NCI-H1694 treated with DMSO at 0.1 percent for 48 hours (cell line): ENCODE measurements around the gene PHF21A.

Source experiments
- DNase-seq: peaks from one replicate; lab custom pipeline; 2025; lab: John Stamatoyannopoulos, UW

PHF21A gene

DNA sequence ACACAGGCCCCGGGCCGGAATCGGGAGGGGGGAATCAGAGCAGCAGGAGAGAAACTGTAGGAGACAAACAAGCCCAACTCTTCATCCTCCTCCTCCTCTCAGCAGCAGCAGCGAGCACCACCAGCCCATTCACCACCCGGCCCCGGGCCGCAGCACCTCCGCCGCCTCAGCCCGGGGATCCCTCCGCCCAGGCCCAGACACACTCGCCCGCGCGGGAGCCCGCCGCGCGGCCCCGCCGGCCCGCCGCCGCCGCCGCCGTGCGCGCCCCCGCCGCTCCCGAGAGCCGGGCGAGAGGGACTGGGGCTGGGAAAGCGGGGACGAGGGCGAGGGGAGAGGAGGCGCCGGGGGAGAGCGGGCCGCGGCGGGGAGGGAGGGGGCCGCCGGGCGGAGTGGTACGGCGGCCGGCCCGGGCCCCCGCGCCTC lies at the start of gene PHF21A:
Gene PHF21A, minus strand, starts transcription at position 154 of the 423 bp plus-strand sequence. CDS start 37,235 bp downstream, outside the sequence.
- DNase-seq, result peak; percentile 77

DNA sequence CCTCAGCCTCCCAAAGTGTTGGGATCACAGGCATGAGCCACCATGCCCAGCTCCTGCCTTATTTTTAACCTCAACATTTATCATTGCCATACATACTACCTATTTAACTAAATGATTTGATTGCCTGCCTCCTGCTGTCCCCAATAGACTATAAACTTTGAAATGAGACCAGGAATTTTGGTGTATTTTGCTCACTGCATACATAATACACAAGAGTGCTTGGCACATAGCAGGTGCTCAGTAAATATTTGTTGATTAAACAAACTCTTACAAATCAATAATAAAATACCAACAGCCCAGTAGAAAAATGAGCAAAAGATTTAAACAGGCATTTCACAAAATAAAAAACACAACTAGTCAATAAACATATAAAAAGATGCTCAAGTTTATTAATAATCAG lies 49.5 kb upstream of the PHF21A start:
- no peak for DNase-seq

DNA sequence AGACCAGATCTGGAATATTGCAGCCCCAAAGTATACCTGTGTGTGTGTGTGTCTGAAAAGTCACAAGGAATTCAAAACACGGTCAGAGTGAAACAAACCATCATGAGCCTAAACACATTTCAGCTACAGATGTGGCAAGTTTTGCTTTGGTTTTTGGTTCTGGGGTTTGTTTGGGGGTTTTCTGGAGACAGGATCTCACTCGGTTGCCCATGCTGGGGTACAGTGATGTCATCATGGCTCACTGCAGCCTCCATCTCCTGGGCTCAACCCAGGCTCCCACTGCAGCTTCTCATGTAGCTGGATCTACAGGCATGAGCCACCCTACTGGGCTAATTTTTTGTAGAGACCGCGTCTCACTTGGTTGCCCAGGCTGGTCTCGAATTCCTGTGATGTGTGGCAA lies 41.4 kb upstream of the PHF21A start:
- DNase-seq, result no peak

DNA sequence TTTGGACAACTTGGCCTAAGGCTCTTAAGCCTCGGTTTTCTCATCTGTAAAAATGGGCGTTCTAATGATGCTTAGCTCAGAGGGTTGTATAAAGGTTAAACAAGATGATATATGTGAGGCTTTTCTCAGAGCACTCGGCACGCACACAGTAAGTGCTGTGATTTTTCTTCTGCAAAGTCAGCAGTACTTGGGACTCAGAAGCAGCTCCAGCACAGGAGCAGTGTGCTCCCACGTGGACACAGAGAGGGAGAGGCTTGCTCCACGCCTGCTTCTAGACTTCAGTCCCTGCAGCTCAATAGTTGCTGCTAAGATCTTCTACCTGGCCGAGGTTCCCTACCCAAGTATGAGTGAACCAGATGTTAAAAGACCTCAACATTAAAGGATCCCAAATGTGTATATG lies 39.9 kb upstream of the PHF21A start:
- DNase-seq, result no peak

DNA sequence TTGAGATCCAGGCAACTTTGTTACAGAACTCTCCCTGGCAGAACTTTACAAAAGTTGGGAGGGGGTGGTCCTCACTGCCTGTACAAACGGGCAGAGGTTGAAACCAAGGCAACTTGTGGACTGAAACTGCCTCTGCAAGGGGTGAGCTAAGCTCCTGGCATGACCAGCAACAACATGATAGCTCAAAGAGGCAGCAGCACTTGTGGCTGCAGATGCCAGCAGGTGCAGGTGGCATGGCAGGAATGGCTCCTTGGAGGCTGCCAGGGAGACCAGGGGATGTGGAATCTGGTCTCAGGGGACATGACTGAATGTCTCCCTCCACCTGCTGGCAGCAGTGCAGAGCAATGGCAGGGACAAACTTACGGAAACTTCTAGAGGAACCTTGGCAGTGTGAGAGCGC lies 38.8 kb upstream of the PHF21A start:
- no peak for DNase-seq

DNA sequence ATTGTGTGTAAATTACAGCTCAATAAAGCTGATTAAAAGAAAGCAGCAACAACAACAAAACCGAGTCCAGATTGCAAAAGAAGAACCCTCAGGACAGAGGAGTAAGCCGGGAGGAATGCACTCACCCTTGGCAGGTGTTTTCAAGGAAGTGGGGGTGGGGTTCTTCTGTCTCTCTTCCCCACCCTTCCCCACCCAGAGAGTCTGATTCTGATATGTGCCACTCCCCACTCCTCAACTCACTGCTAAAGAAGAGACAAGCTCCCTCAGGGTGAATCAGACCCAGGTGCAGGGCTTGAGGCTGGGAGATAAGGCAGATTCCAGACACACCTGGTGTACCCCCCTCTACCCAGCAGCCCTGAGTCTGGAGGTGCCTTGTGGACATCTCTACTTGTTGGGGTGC lies 38.4 kb upstream of the PHF21A start:
- no peak for DNase-seq

DNA sequence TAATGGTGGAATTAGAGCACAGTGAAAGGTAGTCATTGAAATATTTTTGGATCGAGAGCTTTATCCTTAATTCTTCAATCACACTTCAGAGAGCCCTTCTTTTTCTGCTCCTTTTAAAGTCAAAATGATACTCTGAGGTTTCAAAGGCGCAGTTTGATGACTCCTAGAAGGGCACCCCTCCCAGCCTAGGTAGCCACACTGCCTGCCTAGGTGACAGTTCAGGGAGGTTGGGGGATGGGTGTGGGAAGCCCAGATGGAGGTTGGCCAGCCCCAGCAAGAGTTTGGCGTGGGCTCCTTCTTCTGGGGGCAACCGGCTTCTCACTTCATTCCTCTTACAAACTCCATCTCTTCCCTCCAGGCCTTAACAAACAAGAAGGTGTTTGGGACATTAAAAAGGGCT lies 28.6 kb upstream of the PHF21A start:
- DNase-seq, result no peak

DNA sequence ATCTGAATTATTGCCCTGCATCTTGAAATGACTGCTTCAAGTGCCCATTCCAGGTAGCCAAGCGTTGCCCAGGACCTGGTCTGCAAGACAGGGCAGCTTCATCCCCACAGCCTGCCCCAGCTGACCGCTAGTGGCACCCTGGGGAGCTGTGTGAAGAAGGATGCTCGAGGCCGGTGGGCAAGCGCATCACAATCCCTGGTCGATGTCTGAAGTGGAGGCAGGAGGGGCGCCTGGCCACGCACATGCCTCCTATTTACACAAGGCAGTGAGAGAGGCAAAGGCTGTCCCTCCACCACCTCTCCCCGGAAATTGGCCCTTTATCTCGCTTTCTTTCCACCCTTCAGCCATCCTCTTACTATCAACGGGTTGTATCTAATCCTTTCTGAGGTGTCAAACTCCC lies 28.1 kb upstream of the PHF21A start:
- no peak for DNase-seq

DNA sequence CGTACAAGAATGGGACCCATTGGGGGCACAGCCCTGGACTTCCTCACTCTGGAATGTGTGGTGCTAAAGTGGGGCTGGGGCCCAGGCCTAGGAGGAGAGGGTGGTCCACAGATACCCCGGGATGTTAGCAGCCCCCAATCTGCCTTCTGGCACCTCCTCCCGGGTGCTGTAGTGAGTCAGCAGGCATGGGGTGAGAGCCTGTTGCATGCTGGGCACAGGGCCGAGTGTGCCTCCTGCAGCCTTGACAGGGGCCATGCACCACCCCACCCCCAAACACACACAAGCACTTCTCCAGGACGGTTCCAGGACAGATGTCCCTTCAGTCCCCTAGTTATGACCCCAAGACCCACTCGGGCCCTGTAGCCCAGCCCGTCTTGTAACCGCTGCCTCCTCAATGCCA lies 23.5 kb upstream of the PHF21A start:
- no peak for DNase-seq

DNA sequence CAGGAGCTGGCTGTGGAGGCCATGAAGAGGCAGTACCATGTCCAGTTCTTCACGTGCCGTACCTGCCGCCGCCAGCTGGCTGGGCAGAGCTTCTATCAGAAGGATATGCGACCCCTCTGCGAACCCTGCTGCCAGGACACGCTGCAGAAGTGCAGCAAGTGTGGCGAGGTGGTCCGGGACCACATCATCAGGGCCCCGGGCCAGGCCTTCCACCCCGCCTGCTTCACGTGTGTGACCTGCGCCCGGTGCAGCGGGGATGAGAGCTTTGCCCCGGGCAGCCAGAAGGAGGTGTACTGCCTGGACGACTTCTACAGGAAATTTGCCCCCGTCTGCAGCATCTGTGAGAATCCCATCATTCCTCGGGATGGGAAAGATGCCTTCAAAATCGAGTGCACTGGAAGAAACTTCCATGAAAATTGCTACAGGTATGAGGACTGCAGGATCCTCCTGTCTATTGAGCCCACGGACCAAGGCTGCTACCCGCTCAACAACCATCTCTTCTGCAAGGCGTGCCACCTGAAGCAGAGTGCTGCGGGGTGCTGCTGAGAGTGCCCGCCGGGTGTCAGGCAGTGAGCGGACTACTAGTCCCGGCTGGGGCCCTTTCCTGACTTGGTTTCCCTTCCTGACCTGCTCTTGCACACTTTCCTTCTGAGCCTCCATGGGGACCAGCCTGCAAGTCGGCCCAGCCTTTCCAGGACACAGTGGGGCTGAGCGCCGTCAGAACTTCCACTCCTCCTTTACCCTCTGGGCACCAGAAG lies 22.0 kb upstream of the PHF21A start:
- DNase-seq, result no peak

DNA sequence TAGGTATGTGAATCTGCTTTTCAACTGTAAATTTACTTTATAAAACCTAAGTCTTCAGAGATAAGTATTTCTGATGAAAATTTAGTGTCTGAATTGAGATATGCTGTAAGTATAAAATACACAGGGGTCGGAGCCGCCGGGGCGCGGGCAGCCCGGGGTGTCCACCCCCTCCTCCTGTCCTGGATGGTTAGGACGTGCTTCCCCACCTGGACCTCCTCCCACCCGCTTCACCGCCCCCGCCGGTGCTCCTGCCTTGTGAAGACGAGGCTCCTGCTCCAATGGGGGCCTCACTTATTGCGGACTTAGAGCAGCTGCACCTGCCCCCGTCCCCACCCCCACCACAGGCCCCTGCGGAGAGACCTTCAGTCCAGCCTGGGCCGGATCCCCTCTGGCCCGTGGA lies 21.3 kb upstream of the PHF21A start:
- DNase-seq, result no peak

DNA sequence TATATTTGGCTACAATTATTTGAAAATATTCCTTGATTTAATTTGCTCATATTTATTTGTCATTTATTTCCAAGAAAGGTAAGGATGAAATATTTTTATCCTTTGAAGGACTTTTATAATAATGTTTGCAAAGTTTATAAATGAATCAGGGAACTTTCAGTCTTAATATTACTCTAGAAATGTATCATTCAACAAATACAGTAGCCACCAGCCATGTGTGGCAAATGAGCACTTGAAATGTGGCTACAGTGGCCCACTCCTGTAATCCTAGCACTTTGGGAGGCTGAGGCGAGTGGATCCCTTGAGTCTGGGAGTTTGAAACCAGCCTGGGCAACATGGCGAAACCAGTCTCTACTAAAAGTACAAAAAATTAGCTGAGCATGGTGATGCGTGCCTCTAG lies 20.3 kb upstream of the PHF21A start:
- no peak for DNase-seq

DNA sequence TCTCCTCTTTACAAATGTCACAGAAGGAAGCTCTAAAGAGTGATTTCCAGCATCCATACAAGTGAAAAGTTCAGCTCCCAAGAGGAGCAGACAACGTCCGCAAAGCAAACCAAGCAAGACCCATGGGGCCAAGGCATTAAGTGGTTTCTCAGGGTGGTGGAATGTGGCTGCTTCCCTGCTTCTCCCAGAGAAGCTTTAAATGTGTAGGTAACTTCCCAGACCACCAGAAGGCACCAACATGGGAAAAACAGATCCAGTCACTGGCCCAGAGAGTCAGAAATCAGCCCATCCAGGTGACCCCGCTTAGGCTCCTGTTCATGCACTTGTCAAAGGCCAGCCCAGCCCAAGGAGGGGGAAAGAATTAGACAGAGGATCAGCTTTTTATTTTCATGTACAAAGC lies 13.3 kb upstream of the PHF21A start:
- no peak for DNase-seq

DNA sequence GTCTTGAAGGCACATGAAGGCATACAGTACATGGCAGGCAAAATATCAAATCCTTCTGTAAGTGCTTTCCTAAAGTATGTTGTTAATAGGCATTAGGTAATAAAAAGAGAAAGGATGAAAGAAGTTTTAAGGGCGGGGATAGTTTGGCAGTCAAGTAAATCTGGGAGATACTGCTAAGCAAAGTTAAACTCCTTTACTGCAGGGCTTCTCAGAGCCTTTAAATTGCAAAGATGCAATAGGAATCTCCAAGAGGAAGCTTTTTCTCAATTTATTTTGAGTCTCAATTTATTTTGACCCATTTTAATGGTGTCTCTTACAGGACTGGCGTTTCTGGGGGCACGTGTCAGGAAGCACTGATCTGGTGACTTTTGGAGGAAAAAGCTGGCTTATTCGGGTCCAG lies 12.8 kb upstream of the PHF21A start:
- DNase-seq, result no peak

DNA sequence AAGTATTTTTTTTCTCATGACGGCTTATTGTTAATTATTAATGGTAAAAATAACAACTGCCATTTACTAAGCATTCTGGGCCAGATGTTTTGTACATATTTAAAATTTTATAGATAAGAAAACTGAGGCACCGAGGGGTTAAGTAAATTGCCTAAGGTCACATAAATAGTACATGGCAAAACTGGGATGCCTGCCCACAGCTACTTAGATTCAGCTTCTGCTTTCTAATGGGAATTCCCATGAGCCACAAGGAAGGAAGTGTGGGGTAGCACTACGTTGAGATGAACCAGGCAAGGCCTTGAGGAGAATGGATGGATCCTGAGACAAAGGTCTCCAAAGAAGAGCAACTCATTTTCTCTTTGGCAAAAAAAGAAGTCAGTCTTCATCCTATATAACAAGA lies 11.9 kb upstream of the PHF21A start:
- DNase-seq, result no peak

DNA sequence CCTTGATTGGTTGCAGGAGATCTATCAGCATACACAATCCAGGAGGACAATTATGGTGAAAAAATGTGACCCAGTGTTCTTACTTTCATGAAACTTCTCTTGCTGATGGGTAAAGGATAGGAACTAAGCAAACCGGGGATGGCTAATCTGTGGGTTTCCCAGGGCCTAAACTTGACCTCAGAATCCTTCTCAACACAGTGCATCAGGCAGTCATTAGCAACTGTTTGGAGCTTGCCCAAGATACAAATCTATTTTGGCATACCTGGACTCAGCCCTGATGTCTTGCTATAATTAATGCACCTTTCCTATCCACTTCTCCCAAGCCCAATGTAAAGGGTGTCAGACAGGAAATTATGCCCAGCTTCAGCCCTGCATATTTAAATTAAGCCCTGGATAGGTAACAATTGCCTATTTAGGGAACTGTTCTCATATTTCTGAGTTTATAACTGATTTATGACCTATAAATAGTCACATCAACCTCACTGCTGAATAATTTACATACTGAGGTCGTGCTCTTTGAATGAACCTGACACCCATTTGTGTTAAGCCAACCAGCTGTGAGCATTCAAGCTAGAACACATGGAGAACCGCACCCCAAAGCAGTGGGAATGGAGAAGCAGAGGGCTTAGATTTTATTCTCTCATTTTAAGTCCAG lies 9.2 kb upstream of the PHF21A start:
- no peak for DNase-seq

DNA sequence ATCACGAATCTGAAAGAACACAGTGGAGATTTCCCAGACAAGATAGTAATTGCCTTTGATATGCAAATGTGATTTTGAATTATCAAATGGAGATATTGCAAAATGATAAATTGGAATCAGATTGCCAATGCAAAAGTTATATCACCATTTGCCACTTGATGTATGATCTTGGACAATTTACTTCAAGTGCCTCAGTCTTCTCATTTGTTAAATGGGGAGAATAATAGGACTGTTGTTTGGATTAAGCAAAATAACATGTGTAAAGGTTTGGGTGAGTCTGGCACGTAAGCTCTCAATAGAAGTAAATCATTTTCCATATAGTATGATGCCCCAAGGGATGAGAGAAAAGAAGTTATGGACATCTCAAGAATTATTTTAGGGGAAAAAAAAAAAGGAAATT lies 7.9 kb upstream of the PHF21A start:
- no peak for DNase-seq

DNA sequence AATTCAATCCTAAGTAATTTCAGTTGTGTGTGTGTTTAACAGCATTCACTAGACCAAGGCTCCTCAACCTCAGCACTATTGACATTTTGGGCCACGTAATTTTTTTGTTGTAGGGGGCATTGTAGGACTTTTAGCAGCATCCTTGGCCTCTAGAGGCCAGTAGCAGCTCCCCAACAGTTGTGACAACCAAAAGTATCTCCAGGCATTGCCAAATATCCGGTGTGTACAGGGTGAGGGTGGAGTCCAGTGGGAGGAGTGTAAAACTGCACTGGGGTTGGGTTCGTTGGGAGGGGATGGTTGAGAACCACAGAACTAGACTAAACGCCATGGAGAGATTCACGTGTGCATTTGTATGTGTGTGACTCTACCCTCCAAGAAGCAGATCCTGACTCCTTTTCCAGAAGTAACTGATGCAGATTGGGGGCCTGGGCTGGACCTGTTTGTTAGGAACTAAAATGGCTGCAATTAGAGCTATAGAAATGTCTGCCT lies 5.9 kb upstream of the PHF21A start:
- no peak for DNase-seq

DNA sequence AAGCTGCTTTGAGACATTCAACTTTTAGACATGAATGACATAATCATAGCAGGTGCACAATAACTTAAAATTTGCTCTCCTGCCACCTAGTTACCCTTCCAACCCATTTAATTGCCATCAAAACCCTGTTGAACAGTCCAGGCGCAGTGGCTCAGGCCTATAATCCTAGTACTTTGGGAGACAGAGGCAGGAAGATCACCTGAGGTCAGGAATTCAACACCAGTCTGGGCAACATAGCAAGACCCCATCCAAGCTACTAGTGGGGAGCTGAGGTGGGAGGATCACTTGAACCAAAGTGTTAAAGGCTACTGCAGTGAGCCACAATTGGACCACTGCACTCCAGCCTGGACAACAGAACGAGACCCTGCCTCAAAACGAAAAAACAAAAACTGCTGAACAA lies 4.0 kb upstream of the PHF21A start:
- no peak for DNase-seq

DNA sequence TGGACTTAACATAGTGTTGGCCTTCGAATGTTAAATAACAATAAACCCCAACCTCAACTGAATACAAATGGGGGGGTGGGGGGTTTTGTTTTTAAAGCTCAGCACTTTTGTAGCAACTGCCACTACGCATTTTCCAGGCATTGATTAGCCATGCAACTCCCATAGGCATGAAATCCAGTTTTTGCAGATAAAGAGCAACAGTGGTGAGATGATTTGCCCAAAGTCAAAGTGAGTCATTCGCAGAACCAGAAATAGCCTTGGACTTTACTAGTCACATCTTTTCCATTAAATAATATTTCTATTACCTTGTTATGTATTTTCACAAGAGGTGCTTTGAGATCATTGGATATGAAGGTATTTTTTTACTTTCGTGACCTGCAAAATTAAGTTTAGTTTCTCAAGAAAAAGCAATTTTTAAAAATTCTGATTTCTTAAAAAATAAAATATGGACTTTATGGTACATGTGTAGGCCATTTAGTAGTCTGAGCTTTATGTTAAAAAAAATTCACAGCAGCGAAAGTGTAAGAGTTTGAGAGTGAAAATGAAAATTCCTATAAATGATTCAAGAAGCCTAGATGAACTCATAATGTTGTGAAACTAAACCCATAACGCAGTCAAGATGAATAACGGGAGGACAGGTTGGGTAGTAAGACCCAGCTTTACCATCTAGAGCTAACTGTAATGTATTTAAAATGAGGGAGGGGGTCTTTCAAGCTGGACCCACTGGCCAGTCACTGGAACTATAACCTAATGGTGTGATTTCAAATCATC lies 1.9 kb upstream of the PHF21A start:
- DNase-seq, result no peak

DNA sequence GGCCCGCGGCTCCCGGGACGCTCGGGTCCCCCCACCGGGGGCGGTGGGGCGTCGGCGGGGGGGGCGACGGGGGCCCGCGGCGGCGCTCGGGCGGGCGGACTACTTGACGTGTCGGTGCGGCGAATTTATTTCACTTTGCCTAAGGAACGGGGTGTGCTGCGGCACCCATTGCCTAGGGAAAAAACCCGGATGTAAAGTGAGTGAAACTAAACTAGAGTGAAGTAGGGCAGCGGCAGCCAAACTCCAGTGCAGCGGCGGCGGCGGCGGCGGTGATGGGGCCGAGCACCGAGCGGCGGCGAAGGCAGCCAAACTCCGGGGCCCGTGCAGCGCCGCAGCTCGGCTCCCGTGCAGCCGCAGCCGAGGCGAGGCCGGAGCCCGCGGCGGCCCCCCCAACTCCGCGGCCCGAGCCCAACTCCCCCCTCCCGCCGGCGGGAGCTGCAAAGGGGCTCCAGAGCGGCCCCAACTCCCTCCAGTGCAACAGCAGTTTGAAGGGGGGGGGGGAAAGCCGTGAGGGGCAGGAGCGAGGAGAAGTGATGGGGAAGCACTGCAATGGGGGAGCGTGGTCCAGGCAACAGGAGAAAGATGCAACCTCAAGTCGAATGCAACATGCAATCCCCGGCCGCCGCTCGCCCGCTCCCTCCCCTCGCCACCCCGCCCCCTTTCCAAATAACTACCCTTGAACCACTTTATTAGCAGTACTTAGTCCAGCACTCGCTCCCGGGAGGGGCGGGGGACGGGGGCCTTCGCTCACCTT lies 647 bp upstream of the PHF21A start:
- DNase-seq, result peak; percentile 72
